ENCODE data around the gene LMLN.
"Not testable (repeated sequence)": the region's sequence is repeated elsewhere in the genome, so short reads cannot be mapped to it uniquely, and the experiment has no call there.

Gene LMLN

GRCh38 chr3:198081421-198081844, 121.4 kb downstream of the LMLN start:
- DNase-seq: no peak

GRCh38 chr3:198082226-198082625, 122.2 kb downstream of the LMLN start:
- DNase-seq: not testable (repeated sequence)

GRCh38 chr3:198088421-198088955, 128.5 kb downstream of the LMLN start:
- DNase-seq: no peak

- no peak for DNase-seq
Measured at GRCh38 chr3:198090795-198091332, 130.8 kb downstream of the LMLN start.

- no peak for DNase-seq
Measured at GRCh38 chr3:198092276-198092675, 132.3 kb downstream of the LMLN start.

GRCh38 chr3:198093112-198093679, 133.2 kb downstream of the LMLN start:
- DNase-seq: no peak
